ENCODE results near the gene SASH1.

The SASH1 gene

GRCh38 chr6:148461986-148462577 is 119.4 kb downstream of the SASH1 start:
- no peak for DNase-seq

DNA sequence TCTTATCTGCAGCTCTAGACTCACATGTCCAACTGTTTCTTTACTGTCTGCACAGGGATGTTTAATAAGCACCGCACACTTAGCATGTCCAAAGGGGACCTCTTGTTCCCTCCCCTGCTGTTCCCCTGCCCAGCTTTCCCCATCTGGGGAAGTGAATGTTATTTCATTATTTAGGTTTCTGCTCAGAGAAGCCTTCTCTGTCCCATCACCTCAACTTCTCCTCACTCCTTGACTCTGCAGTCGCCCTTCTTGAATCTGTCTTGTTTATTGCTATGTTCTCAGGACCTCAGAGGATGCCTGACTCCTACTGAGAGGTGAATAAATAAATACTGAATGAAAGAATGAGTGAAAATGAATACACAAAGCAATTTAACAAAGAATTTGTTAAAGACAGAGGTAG is 121.0 kb downstream of the SASH1 start:
- DNase-seq, result no peak

DNA sequence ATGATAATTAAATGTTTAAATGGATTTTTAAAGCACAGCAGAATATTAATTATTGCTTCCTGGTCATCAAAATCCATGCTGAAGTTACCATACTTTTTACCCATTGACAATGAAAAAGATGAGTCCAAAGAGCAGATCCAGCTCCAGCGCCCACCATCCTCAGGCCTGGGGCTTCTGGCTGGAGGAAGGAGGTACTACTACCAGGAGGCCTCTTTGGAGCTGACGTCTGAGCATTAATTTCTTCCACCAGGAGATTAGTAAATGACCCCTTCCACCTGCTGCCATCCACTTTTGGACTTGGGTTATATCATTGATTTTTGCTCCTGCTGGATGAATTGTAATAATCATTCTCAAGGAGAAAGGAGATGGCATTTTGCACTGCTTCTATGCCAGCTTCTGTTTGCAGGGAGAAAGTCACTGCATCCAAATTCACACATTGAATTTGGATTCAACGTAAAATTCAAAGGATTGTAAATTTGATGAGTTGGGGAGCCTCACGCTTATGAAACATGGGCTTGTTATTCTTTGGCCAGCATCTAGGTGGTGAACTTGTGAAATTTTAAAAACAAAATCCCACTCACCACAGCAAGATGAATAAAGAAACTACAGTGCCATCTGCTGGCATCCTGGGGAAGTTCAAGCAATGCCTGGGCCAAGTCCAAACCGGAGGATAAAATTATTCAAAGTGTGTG is 121.8 kb downstream of the SASH1 start:
- no peak for DNase-seq

GRCh38 chr6:148465011-148465335 is 122.3 kb downstream of the SASH1 start:
- DNase-seq, result no peak

DNA sequence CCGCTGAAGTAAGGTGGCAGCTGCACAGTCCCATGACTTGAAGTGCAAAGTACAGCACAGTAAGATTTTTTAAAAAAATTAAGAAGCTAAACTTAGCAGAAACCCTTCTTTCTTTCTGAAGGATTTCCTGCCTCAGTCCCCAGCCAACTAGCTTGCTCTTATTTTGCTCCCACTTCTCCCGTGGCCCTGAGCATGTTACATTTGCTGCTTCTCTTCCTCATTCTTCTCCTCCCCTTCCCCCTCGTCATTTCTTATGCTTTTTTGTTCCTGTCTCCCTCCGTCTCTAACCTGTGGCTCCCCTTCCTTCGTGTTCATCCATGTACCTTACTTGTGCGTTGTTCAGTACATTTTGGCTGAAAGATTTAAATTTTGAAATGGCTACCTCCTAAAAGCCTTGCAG is 123.0 kb downstream of the SASH1 start:
- DNase-seq, result no peak

DNA sequence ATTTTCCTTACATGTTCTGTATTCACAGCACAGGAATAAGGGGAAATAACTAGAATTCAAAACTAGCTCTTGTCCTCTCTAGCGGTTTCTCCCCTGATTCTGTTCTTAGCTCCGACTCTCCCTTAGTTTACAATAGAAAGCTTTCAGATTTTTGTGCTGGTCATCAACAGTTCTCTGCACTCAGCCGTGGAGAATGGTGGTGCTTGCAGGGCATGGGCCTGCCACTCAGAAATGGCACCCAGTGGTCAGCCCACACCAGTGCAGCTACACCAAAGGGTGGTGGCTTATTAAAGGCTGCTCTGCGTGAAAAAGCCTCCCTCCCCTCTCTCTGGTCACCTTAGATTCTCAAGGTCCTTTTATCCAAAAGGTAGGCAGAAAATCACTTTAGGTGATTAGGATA is 123.5 kb downstream of the SASH1 start:
- DNase-seq, result no peak

DNA sequence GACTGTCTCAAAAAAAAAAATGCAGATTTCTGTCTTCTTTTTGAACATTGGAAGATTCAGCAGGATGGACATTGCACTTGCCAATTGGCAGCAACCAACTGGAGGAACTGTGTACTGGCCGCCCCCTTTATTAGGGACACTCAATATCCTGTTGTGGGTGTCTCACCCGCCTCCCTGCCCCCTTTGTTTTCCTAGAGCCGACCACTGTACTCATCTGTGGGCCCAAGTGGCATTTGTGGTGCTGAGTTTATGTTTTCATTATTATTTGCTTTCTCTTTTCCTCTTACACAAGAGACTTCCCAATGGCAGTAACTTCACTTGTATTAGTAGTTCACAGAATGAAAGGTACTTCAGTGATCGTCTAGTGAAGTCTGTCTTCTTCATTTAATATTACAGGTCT is 125.3 kb downstream of the SASH1 start:
- DNase-seq, result no peak

- DNase-seq, result no peak
Measured at GRCh38 chr6:148470156-148470555, 127.5 kb downstream of the SASH1 start.

DNA sequence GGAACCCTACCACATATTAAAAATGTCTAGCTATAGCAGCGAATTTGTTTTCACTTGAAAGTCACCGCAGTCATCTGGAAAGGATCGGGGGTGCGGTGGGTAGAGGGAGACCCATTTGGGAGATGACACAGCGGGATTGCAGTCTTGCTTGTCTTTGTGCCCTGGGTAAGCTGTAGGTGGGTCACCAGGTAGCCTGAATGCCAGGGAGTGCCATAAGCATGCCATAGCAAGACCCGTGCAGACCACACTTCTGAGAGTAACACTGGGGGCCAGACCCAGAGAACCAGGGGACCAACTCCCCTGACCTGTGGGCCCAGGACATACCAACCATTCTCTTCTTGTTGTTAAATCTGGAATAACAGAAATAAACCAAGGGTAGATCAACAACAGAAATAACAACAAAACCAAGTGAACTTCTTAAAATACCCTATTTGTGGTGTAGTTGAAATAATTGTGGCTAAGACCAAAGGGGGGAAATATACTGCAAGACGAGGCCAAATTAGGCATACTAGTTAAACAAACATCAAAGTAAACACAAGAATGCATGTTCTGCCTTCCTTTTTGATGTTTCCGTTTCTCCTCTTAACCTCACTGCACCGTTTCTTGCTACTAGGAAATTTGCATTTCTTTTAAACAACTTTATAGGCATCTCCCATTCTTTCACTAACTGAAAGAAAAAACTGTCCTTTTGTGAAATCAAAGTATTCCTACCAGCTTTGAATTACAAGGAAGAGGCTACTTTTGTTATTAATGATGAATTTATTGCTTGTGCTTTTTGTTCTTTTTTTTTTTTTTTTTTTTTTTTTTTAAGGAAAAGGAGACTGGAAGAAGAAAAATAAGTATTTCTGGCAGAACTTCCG is 128.2 kb downstream of the SASH1 start:
- DNase-seq, result no peak

- DNase-seq, result no peak
Measured at GRCh38 chr6:148471624-148472159, 129.1 kb downstream of the SASH1 start.

DNA sequence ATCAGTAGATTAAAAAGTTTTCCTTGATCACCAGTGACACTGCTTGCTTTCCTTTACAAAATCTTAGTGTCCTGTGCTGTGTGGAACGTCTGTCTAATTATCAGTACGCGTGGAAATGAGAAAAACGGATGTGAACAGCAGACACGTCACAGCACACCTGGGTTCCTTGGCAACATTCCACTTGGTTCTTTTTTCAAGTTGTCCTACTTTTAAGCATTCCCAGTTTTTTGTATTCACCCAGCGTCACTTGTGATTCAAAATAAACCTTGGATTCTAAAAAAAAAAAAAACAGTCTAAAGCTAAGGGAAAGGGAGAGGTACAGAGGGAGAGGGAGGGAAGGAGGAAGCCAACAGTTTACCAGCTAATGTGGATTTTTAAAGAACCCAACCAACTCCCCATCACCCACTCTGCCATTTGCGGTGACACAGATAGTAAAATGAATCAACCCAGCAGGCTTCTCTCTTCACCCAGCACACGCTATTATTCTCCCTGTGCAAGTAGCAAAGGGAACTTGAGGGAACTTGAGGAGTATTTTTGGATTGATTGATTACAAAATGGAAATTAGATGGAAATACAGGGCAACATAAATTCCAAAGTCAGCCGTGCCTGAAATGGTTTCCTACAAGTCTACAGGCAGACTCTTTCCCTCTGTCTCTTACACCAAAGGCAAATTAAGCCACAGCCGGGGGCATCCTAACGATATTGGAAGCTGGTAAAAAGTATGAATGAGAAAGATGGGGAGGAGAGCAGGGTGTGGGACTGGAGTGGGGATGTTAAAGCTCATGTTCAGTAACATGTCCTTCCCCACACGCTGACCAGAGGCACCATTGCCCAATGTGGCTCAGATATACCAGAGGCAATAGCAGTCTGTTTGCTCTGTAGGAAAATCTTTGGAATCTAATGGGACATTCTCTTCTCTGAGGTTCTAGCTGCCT is 129.8 kb downstream of the SASH1 start:
- no peak for DNase-seq

GRCh38 chr6:148479497-148479896 is 136.9 kb downstream of the SASH1 start:
- DNase-seq, result no peak

DNA sequence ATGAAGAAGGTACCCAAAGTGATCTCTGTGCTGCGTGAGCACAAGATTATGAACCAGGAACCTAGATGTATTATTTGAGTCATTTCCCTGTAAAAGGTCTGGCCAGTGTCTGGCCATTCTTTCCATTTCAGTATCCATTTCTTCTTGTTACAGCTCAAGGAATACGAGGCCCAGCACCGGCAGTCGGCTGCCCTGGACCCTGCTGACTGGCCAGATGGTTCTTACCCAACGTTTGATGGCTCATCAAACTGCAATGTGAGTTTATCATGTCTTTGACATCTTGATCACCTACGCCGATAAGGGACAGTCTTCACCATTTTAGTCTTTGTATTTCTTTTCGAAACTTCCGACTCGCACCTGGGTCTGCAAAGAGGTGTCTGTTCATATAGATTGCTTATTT is 144.8 kb downstream of the SASH1 start:
- no peak for DNase-seq

GRCh38 chr6:148491638-148492251 is 149.1 kb downstream of the SASH1 start:
- DNase-seq, result no peak

DNA sequence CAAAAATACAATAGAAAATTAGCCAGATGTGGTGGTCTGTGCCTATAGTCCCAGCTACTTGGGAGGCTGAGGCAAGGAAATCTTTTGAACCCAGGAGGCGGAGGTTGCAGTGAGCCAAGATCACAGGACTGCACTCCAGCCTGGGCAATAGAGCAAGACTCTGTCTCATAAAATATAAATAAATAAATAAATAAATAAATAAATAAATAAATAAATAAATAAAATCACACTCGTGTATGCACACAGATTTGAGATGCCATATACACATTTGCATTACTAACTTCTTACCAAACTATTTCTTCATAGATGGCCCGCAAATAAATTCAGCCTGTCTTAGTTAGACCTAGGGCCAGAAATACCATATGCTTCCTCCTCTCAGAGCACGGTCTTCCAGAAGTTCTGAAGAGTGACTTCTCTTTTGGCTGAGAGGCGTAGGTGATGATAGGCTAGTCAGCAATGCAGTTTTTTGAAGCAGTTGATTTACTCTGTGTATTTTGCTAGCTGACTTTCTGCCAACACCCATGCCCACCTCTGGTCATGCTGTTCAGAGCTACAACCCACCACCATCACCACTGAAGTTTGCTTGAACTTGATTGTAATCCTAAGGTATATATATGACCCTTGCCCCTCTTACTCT is 150.1 kb downstream of the SASH1 start:
- DNase-seq, result no peak

- no peak for DNase-seq
Measured at GRCh38 chr6:148493424-148493823, 150.8 kb downstream of the SASH1 start.

GRCh38 chr6:148494226-148494625 is 151.6 kb downstream of the SASH1 start:
- no peak for DNase-seq

DNA sequence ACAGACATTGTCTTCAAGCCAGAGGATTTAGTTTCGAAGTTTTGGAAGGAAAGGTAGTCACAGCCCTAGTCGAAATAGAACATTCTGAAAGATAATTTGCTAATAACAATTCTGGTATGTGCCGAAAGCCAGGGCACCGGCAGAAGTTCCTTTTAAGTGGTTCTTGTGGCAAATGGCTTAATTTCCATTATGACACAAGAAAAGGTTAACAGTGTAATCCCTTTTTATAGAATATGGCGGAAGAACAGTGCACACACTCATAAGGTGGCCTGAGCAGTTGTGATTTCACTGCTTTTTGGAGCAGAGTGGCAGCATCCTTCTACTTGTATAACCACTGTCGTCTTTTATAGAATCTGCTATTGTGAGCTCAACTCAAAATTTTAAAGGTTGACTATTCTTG is 152.4 kb downstream of the SASH1 start:
- no peak for DNase-seq

GRCh38 chr6:148497257-148497656 is 154.6 kb downstream of the SASH1 start:
- DNase-seq, result no peak

GRCh38 chr6:148497717-148498116 is 155.1 kb downstream of the SASH1 start:
- DNase-seq, result no peak

GRCh38 chr6:148500402-148500801 is 157.8 kb downstream of the SASH1 start:
- no peak for DNase-seq

- DNase-seq, result no peak
Measured at GRCh38 chr6:148501178-148501590, 158.5 kb downstream of the SASH1 start.

Data from 8988T (cell line).